Hepatocyte (in vitro differentiated cells): ENCODE measurements around the gene TMCO4. TPM values are rescaled to one million over a fixed set of nuclear protein-coding genes. Genes with fewer than 3 reads are reported as not detected.

ENCODE experiments used
- DNase-seq: peaks from one replicate; pipeline ENCODE4 v3.0.0-alpha.2; 2016; ENCODE audit warnings: low spot score
- H2AFZ ChIP-seq: fragments of 200-600 bp; sonication (generic); 2 replicates; pipeline ENCODE4 v1.6.0; 2016; ENCODE audit warnings: antibody characterized with exemption, mild to moderate bottlenecking
- H3K27ac ChIP-seq: fragments of 200-600 bp; sonication (generic); 2 replicates; pipeline ENCODE4 v1.5.1; 2016; ENCODE audit warnings: mild to moderate bottlenecking
- H3K27me3 ChIP-seq: fragments of 200-600 bp; sonication (generic); 2 replicates; pipeline ENCODE4 v1.6.1; 2016
- H3K36me3 ChIP-seq: fragments of 200-600 bp; sonication (generic); replicated peaks from 2 replicates; pipeline ENCODE4 v1.5.1; 2016; ENCODE audit warnings: low read depth; ENCODE audit not compliant: insufficient read depth
- H3K4me1 ChIP-seq: fragments of 200-600 bp; sonication (generic); 2 replicates; pipeline ENCODE4 v1.5.1; 2016; ENCODE audit warnings: mild to moderate bottlenecking, moderate library complexity; ENCODE audit not compliant: insufficient read depth
- H3K4me2 ChIP-seq: fragments of 200-600 bp; sonication (generic); 2 replicates; pipeline ENCODE4 v1.6.0; 2016
- H3K4me3 ChIP-seq: fragments of 200-600 bp; sonication (generic); 2 replicates; pipeline ENCODE4 v1.5.1; 2016; ENCODE audit warnings: mild to moderate bottlenecking
- H3K79me2 ChIP-seq: fragments of 200-600 bp; sonication (generic); 2 replicates; pipeline ENCODE4 v1.6.0; 2017; ENCODE audit warnings: mild to moderate bottlenecking
- H3K9me2 ChIP-seq: fragments of 200-600 bp; sonication (generic); replicated peaks from 2 replicates; pipeline ENCODE4 v1.6.0; 2017; ENCODE audit warnings: mild to moderate bottlenecking; ENCODE audit not compliant: insufficient read depth
- H3K9me3 ChIP-seq: fragments of 200-600 bp; sonication (generic); 2 replicates; pipeline ENCODE4 v1.5.1; 2016; ENCODE audit warnings: low read depth, mild to moderate bottlenecking
- H4K20me1 ChIP-seq: fragments of 200-600 bp; sonication (generic); 2 replicates; pipeline ENCODE4 v1.6.0; 2016; ENCODE audit warnings: mild to moderate bottlenecking; ENCODE audit not compliant: insufficient read depth, poor library complexity, severe bottlenecking
- EZH2 ChIP-seq: fragments of 200-600 bp; sonication (generic); IDR thresholded peaks from 2 replicates; pipeline ENCODE4 v1.6.1; 2016; ENCODE audit warnings: antibody characterized with exemption, mild to moderate bottlenecking, borderline replicate concordance
- EZH2phosphoT487 ChIP-seq: fragments of 200-600 bp; sonication (generic); IDR thresholded peaks from one replicate; pipeline ENCODE4 v1.6.1; 2018; ENCODE audit warnings: antibody characterized with exemption, mild to moderate bottlenecking, low read depth, moderate library complexity; ENCODE audit not compliant: unreplicated experiment, severe bottlenecking
- WGBS: methylation state at CpG from one replicate; pipeline ENCODE4 v1.1.6; 2016; ENCODE audit warnings: low lambda C conversion rate; ENCODE audit errors: missing lambda C conversion rate; 5-methylcytosine and 5-hydroxymethylcytosine counted together
- polyA plus RNA-seq: library from polyadenylated mRNA; unstranded; fragments of >200 nt; fragmentation: Nextera tagmentation; extraction: Ambion mirVana; gene quantifications from 2 replicates; pipeline ENCODE4 v1.2.1, GENCODE V29; 2016
- total RNA-seq: library from RNA; depleted of rRNA; stranded (reverse); fragments of >200 nt; gene quantifications from 2 replicates; pipeline ENCODE4 v1.2.3, GENCODE V29; 2014
- TF ChIP-seq, protein P1 (sequence below): fragments of 200-600 bp; sonication (generic); IDR thresholded peaks from 2 replicates; pipeline ENCODE4 v1.5.1; 2016; ENCODE audit warnings: antibody characterized with exemption, mild to moderate bottlenecking; ENCODE audit not compliant: poor library complexity

Gene TMCO4
- total and polyA plus RNA-seq, 2 experiments from 2014 or later: 8.7 to 13.0 TPM

DNA sequence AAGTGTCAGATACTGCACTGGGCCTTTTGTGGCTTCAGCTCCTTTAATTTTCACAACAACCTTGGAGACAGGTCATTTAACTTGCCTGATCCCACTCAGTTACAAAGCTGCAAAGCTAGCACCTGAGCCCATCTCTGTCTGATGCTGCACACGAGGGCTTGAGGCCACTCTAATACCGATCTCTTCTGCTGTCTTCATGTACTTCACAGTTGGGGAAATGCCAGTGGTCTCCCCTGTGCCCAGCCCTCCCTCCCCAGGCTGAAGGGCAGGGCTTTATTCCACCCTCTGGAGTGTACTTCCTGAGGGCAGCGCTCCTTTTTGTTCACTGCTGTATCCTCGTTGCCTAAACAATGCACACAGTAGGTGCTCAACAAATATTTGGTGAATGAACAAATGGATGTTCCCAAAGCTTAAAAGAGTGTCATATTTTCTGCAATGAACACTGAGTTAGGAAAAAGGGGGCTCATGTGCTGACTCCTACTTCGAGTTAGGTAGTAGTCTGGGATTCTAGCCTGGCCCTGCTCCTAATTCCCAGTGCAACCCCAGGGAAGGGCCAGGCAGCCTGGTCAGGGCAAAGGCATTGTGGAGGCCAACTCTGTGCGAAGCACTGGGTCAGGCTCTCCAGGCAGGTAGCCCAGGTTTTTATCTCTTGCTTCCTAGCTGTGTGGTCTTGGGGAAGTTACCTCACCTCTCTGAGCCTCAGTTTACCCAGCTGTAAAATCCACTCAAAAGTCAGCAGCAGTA is 1.1 kb downstream of the TMCO4 start:
- peak overlapping the region; percentile 97 for H2AFZ ChIP-seq
- H3K4me2 ChIP-seq: peak overlapping the region; percentile 97
- H3K27me3 ChIP-seq: no peaks in the 10 kb centered on the region

GRCh38 chr1:19797827-19798226 is 1.9 kb downstream of the TMCO4 start:
- no peak overlapping the region for H3K4me3 ChIP-seq
- no peak for TF ChIP-seq EZH2phosphoT487
- no peak for TF ChIP-seq EZH2
- TF ChIP-seq, protein P1, sequence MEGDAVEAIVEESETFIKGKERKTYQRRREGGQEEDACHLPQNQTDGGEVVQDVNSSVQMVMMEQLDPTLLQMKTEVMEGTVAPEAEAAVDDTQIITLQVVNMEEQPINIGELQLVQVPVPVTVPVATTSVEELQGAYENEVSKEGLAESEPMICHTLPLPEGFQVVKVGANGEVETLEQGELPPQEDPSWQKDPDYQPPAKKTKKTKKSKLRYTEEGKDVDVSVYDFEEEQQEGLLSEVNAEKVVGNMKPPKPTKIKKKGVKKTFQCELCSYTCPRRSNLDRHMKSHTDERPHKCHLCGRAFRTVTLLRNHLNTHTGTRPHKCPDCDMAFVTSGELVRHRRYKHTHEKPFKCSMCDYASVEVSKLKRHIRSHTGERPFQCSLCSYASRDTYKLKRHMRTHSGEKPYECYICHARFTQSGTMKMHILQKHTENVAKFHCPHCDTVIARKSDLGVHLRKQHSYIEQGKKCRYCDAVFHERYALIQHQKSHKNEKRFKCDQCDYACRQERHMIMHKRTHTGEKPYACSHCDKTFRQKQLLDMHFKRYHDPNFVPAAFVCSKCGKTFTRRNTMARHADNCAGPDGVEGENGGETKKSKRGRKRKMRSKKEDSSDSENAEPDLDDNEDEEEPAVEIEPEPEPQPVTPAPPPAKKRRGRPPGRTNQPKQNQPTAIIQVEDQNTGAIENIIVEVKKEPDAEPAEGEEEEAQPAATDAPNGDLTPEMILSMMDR: no peak
- 50% methylated on average over 5 of the region's 5 CpGs for WGBS
- DNase-seq: no peak
- H3K27me3 ChIP-seq: no peaks in the 10 kb centered on the region
- H3K9me2 ChIP-seq: no peaks in the 10 kb centered on the region
- H4K20me1 ChIP-seq: no peaks in the 10 kb centered on the region
- no peaks in the 10 kb centered on the region for H3K9me3 ChIP-seq
- peak overlapping the region; percentile 94 for H3K27ac ChIP-seq
- peaks cover 19% of the 10 kb centered on the region for H3K4me1 ChIP-seq
- H2AFZ ChIP-seq: no peak overlapping the region
- H3K79me2 ChIP-seq: no peaks in the 10 kb centered on the region
- no peaks in the 10 kb centered on the region for H3K36me3 ChIP-seq
- no peak overlapping the region for H3K4me2 ChIP-seq

More for the DNA sequence above, 1.1 kb downstream of the TMCO4 start:
- Histone ChIP-seq H3K27ac (peak overlapping the region; percentile 94), H3K36me3 (no peaks in the 10 kb centered on the region), H4K20me1 (no peaks in the 10 kb centered on the region), H3K4me3 (peak overlapping the region; percentile 40), H3K9me3 (no peaks in the 10 kb centered on the region), H3K9me2 (no peaks in the 10 kb centered on the region), H3K4me1 (peaks cover 19% of the 10 kb centered on the region), H3K79me2 (no peaks in the 10 kb centered on the region)
- TF ChIP-seq EZH2: no peak
- TF ChIP-seq EZH2phosphoT487: no peak
- TF ChIP-seq, protein P1: no peak
- 76% methylated on average over 6 of the region's 6 CpGs for WGBS
- DNase-seq: no peak

DNA sequence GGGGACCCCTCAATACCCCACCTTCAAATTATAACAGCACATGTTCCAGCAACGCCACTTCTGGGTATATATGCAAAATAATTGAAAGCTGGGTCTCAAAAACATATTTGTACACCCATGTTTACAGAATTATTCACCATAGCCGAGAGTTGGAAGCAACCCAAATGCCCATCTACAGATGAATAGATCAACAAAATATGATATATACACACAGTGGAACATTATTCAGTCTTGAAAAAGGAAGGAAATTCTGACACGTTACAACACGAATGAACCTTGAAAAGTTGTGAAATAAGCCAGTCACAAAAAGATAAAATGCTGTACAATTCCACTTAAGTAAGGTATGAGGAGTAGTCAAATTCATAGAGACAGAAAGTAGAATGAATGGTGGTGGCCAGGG is 5.1 kb downstream of the TMCO4 start:
- H3K27ac ChIP-seq: no peak overlapping the region
- H3K9me3 ChIP-seq: no peaks in the 10 kb centered on the region
- H3K27me3 ChIP-seq: no peaks in the 10 kb centered on the region
- peaks cover 9% of the 10 kb centered on the region for H3K4me1 ChIP-seq
- TF ChIP-seq EZH2: no peak
- TF ChIP-seq, protein P1: no peak
- no peak for TF ChIP-seq EZH2phosphoT487
- H3K79me2 ChIP-seq: no peaks in the 10 kb centered on the region
- H2AFZ ChIP-seq: no peak overlapping the region
- no peak overlapping the region for H3K4me2 ChIP-seq
- no peaks in the 10 kb centered on the region for H3K9me2 ChIP-seq
- no peaks in the 10 kb centered on the region for H4K20me1 ChIP-seq
- no peak for DNase-seq
- no peak overlapping the region for H3K4me3 ChIP-seq
- H3K36me3 ChIP-seq: no peaks in the 10 kb centered on the region
- WGBS: 91% methylated on average over 4 of the region's 4 CpGs
